IMR-90 (cell line): ENCODE results near the gene MMEL1. TPM values are rescaled to one million over a fixed set of nuclear protein-coding genes. Genes with fewer than 3 reads are reported as not detected.

Source experiments
- ATAC-seq: fragments of 200-7000 bp; cut with Tn5 transposase; 2 replicates; pipeline ENCODE4 v1.9.1; 2020; ENCODE audit warnings: low read depth, mild to moderate bottlenecking, moderate library complexity
- BruUV-seq: library from RNA; stranded (reverse); fragments of 400-500 nt; replicated peaks from 2 replicates; lab custom pipeline; 2021; lab: Mats Ljungman, UMichigan
- CTCF ChIA-PET: fragments of 300-600 bp; formaldehyde crosslinking; extraction: SDS; loops from one replicate; lab custom pipeline; 2021; ENCODE audit warnings: antibody characterized with exemption; lab: Yijun Ruan, JAX
- POLR2A ChIA-PET: fragments of 300-600 bp; sonication (Branson Sonifier 250); formaldehyde crosslinking; loops from one replicate; lab custom pipeline; 2022; ENCODE audit warnings: antibody characterized with exemption; ENCODE audit not compliant: unreplicated experiment; lab: Charles Lee
- DNase-seq: peaks from one replicate; pipeline ENCODE4 v3.0.0; 2013
- H2AFZ ChIP-seq: replicated peaks from 2 replicates; pipeline ENCODE3; 2013; ENCODE audit warnings: low read length, mild to moderate bottlenecking; ENCODE audit not compliant: poor library complexity
- H2AK5ac ChIP-seq: 2 replicates; pipeline ENCODE4 v1.6.1; 2013; ENCODE audit warnings: low read depth, low read length, inconsistent platforms
- H2AK9ac ChIP-seq: replicated peaks from 2 replicates; pipeline ENCODE3; 2013; ENCODE audit warnings: mild to moderate bottlenecking, low read depth, low read length, moderate library complexity; ENCODE audit not compliant: poor library complexity
- H2BK120ac ChIP-seq: 2 replicates; pipeline ENCODE4 v1.6.1; 2013; ENCODE audit warnings: low read depth, low read length, inconsistent platforms
- H2BK15ac ChIP-seq: 3 replicates; pipeline ENCODE4 v1.6.1; 2013; ENCODE audit warnings: low read depth, low read length, inconsistent platforms
- H2BK20ac ChIP-seq: 2 replicates; pipeline ENCODE4 v1.6.1; 2013; ENCODE audit warnings: low read depth, mild to moderate bottlenecking, inconsistent platforms, low read length, moderate library complexity
- H2BK5ac ChIP-seq: 2 replicates; pipeline ENCODE4 v1.6.1; 2013; ENCODE audit warnings: mild to moderate bottlenecking, low read depth, low read length, inconsistent platforms; ENCODE audit not compliant: poor library complexity, severe bottlenecking
- H3K14ac ChIP-seq: replicated peaks from 2 replicates; pipeline ENCODE4 v1.6.1; 2013; ENCODE audit warnings: low read depth, low read length, inconsistent platforms
- H3K18ac ChIP-seq: 2 replicates; pipeline ENCODE4 v1.6.1; 2013; ENCODE audit warnings: low read depth, low read length, control low read depth
- H3K23ac ChIP-seq: 2 replicates; pipeline ENCODE4 v1.6.1; 2013; ENCODE audit warnings: low read depth, low read length, inconsistent platforms
- H3K27ac ChIP-seq: 2 replicates; pipeline ENCODE4 v1.5.1; 2013; ENCODE audit warnings: mild to moderate bottlenecking, control low read depth, low read length; ENCODE audit not compliant: insufficient read depth
- H3K27me3 ChIP-seq: 2 replicates; pipeline ENCODE4 v1.6.1; 2013; ENCODE audit warnings: low read length; ENCODE audit not compliant: control insufficient read depth, insufficient read depth
- H3K36me3 ChIP-seq: 2 replicates; pipeline ENCODE4 v1.6.1; 2013; ENCODE audit warnings: low read length, mixed read lengths; ENCODE audit not compliant: control insufficient read depth, insufficient read depth
- H3K4ac ChIP-seq: 2 replicates; pipeline ENCODE4 v1.6.1; 2013; ENCODE audit warnings: low read depth, low read length, inconsistent platforms
- H3K4me1 ChIP-seq: 2 replicates; pipeline ENCODE4 v1.6.1; 2013; ENCODE audit warnings: low read length, mixed read lengths; ENCODE audit not compliant: control insufficient read depth, insufficient read depth
- H3K4me2 ChIP-seq: 2 replicates; pipeline ENCODE4 v1.6.1; 2013; ENCODE audit warnings: low read depth, mild to moderate bottlenecking, control low read depth, low read length, moderate library complexity
- H3K4me3 ChIP-seq: 2 replicates; pipeline ENCODE4 v1.5.1; 2013; ENCODE audit warnings: low read depth, mild to moderate bottlenecking, control low read depth, low read length, moderate library complexity; ENCODE audit not compliant: insufficient read depth
- H3K56ac ChIP-seq: 2 replicates; pipeline ENCODE4 v1.6.1; 2013; ENCODE audit warnings: low read length, inconsistent platforms; ENCODE audit not compliant: insufficient read depth; ENCODE audit errors: extremely low read depth
- H3K79me1 ChIP-seq, 2 experiments: 2 replicates each; pipeline ENCODE4 v1.6.1; 2013; ENCODE audit warnings: low read length in 2 of 2, inconsistent platforms in 1 of 2, low read depth in 1 of 2
- H3K9ac ChIP-seq: 2 replicates; pipeline ENCODE4 v1.6.1; 2013; ENCODE audit warnings: low read depth, low read length, control low read depth
- H3K9me1 ChIP-seq: 2 replicates; pipeline ENCODE4 v1.6.1; 2013; ENCODE audit warnings: low read length, inconsistent platforms; ENCODE audit not compliant: insufficient read depth
- H3K9me3 ChIP-seq: 2 replicates; pipeline ENCODE4 v1.6.1; 2013; ENCODE audit warnings: low read length; ENCODE audit not compliant: control insufficient read depth, insufficient read depth
- H4K20me1 ChIP-seq: 2 replicates; pipeline ENCODE4 v1.6.1; 2013; ENCODE audit warnings: low read length, inconsistent platforms; ENCODE audit not compliant: insufficient read depth
- H4K5ac ChIP-seq: 2 replicates; pipeline ENCODE4 v1.6.1; 2013; ENCODE audit warnings: mild to moderate bottlenecking, low read depth, low read length, control low read depth
- H4K8ac ChIP-seq, 2 experiments: 2 replicates each; pipeline ENCODE4 v1.6.1; 2013; ENCODE audit warnings: low read depth in 2 of 2, low read length in 2 of 2, control low read depth in 1 of 2, inconsistent platforms in 1 of 2
- H4K91ac ChIP-seq: 2 replicates; pipeline ENCODE4 v1.6.1; 2013; ENCODE audit warnings: low read depth, low read length, inconsistent platforms; ENCODE audit not compliant: insufficient read depth
- BHLHE40 ChIP-seq: fragments of 150-350 bp; IDR thresholded peaks from 2 replicates; pipeline ENCODE4 v1.6.1; 2016; ENCODE audit warnings: mild to moderate bottlenecking, low read depth, low read length
- ELK1 ChIP-seq: fragments of 150-350 bp; IDR thresholded peaks from 2 replicates; pipeline ENCODE4 v1.6.1; 2016; ENCODE audit warnings: low read depth, mild to moderate bottlenecking, low read length, moderate library complexity, borderline replicate concordance
- POLR2A ChIP-seq: IDR thresholded peaks from 2 replicates; pipeline ENCODE4 v1.6.1; 2012; ENCODE audit warnings: mild to moderate bottlenecking, low read depth, low read length
- RCOR1 ChIP-seq: IDR thresholded peaks from 2 replicates; pipeline ENCODE4 v1.6.1; 2012; ENCODE audit warnings: mild to moderate bottlenecking, low read length, improper control_type of control experiment; ENCODE audit not compliant: insufficient replicate concordance
- SMC3 ChIP-seq: fragments of 150-350 bp; IDR thresholded peaks from 2 replicates; pipeline ENCODE4 v1.6.1; 2016; ENCODE audit warnings: low read depth, mild to moderate bottlenecking, antibody characterized with exemption, low read length, moderate library complexity
- USF2 ChIP-seq: fragments of 150-350 bp; IDR thresholded peaks from 2 replicates; pipeline ENCODE4 v1.6.1; 2017; ENCODE audit warnings: mild to moderate bottlenecking, antibody characterized with exemption, low read length, low read depth
- WGBS, 2 experiments: methylation state at CpG; one replicate each; pipeline versions ENCODE4 v1.1.5 to v1.1.7; 2013; ENCODE audit warnings: missing lambda C conversion rate in 2 of 2; ENCODE audit not compliant: insufficient read length in 1 of 2; ENCODE audit errors: extremely low coverage in 2 of 2; 5-methylcytosine and 5-hydroxymethylcytosine counted together
- dilution Hi-C: fragments of 300-500 bp; cut with HindIII; formaldehyde crosslinking; loops from one replicate; pipeline ENCODE4 v1.14.3; 2018; ENCODE audit warnings: low sequenced_read_pairs; ENCODE audit not compliant: unreplicated experiment
- in situ Hi-C: fragments of 300-500 bp; cut with MboI; formaldehyde crosslinking; loops from 3 replicates; pipeline ENCODE4 v1.14.3; 2019; ENCODE audit warnings: low sequenced_read_pairs, inconsistent platforms, mixed read lengths
- intact Hi-C: fragments of 100-400 bp; cut with micrococcal nuclease; formaldehyde crosslinking; loops from 2 replicates; pipeline ENCODE4 v1.10.0; 2022
- polyA plus RNA-seq, 3 experiments: library from polyadenylated mRNA; depleted of rRNA; stranded (reverse); fragments of >200 nt; gene quantifications; 2 replicates each; pipeline ENCODE4 v1.2.3, GENCODE V29; 2012; ENCODE audit warnings: low replicate concordance in 1 of 3
- total RNA-seq: library from RNA; depleted of rRNA; stranded (reverse); fragments of >200 nt; gene quantifications from 2 replicates; pipeline ENCODE4 v1.2.3, GENCODE V29; 2012

The MMEL1 gene
- total and polyA plus RNA-seq, 2 of the 4 experiments (the other 2 are of a cell fraction): under 0.01 to 0.12 TPM

GRCh38 chr1:2645143-2645542 lies 12.3 kb upstream of the MMEL1 start:
- Histone ChIP-seq H4K91ac (no peak overlapping the region), H3K4me2 (no peak overlapping the region), H3K27me3 (no peaks in the 10 kb centered on the region), H3K23ac (no peak overlapping the region), H3K4me3 (no peak overlapping the region), H4K8ac (no peak overlapping the region), H3K36me3 (no peaks in the 10 kb centered on the region), H3K14ac (no peak overlapping the region), H3K27ac (no peak overlapping the region), H3K9ac (no peak overlapping the region), H2AK5ac (no peak overlapping the region), H2BK20ac (no peak overlapping the region), H4K20me1 (no peaks in the 10 kb centered on the region), H3K9me1 (no peaks in the 10 kb centered on the region), H3K79me1 (no peaks in the 10 kb centered on the region; a peak in 1 of 4 replicates), H2BK120ac (no peak overlapping the region), H3K18ac (no peak overlapping the region), H2BK5ac (no peak overlapping the region), H2BK15ac (no peak overlapping the region), H3K9me3 (peaks cover 4% of the 10 kb centered on the region), H3K4me1 (no peaks in the 10 kb centered on the region), H2AK9ac (no peak overlapping the region), H2AFZ (no peak overlapping the region), H3K56ac (no peak overlapping the region), H4K5ac (no peak overlapping the region), H3K4ac (no peak overlapping the region)
- dilution Hi-C loops (no loop called here), intact Hi-C loops (no loop called here), in situ Hi-C loops (no loop called here)
- POLR2A ChIA-PET: no interaction called here
- CTCF ChIA-PET: no interaction called here
- ATAC-seq (no peak), DNase-seq (no peak)
- WGBS, 2 experiments: 59% methylated on average over 3 of the region's 14 CpGs; no CpG with 5 or more reads in 1 of the 2 experiments
- TF ChIP-seq ELK1: no peak
- no peak for TF ChIP-seq RCOR1
- no peak for TF ChIP-seq SMC3
- no peak for TF ChIP-seq USF2
- TF ChIP-seq POLR2A: no peak
- TF ChIP-seq BHLHE40: no peak
- BruUV-seq: no TSS peak
